IMR-90 (cell line): ENCODE results near the gene WFDC12. TPM values are rescaled to one million over a fixed set of nuclear protein-coding genes. Genes with fewer than 3 reads are reported as not detected.

Experiments
- polyA plus RNA-seq, 3 experiments: library from polyadenylated mRNA; depleted of rRNA; stranded (reverse); fragments of >200 nt; gene quantifications; 2 replicates each; pipeline ENCODE4 v1.2.3, GENCODE V29; 2012; ENCODE audit warnings: low replicate concordance in 1 of 3
- total RNA-seq: library from RNA; depleted of rRNA; stranded (reverse); fragments of >200 nt; gene quantifications from 2 replicates; pipeline ENCODE4 v1.2.3, GENCODE V29; 2012; rRNA removed

The WFDC12 gene
- total and polyA plus RNA-seq, 2 of the 4 experiments (the other 2 are of a cell fraction): not detected

Other genes starting within 250 kb of the WFDC12 start
- gene YWHAB, start 238.8 kb downstream of the WFDC12 start, total RNA-seq: 78.0 and 120 TPM in 2 replicates
- 94.7 and 102 TPM in 2 replicates for gene YWHAB, start 238.8 kb downstream of the WFDC12 start, polyA plus RNA-seq (2012; rRNA removed)
- gene PABPC1L, start 214.4 kb downstream of the WFDC12 start, total RNA-seq: 4.7 and 6.1 TPM in 2 replicates
- 76.6 and 82.4 TPM in 2 replicates for gene PABPC1L, start 214.4 kb downstream of the WFDC12 start, polyA plus RNA-seq (2012; rRNA removed)
- gene TOMM34, start 164.1 kb downstream of the WFDC12 start, total RNA-seq: 82.8 and 97.5 TPM in 2 replicates
- 98.2 and 101 TPM in 2 replicates for gene TOMM34, start 164.1 kb downstream of the WFDC12 start, polyA plus RNA-seq (2012; rRNA removed)
- 22.2 and 30.0 TPM in 2 replicates for gene STK4, start 158.0 kb downstream of the WFDC12 start, total RNA-seq
- 8.3 and 10.2 TPM in 2 replicates for gene STK4, start 158.0 kb downstream of the WFDC12 start, polyA plus RNA-seq (2012; rRNA removed)
- 0.54 and 0.56 TPM in 2 replicates for gene KCNS1, start 23.3 kb downstream of the WFDC12 start, total RNA-seq
- gene KCNS1, start 23.3 kb downstream of the WFDC12 start, polyA plus RNA-seq (2012; rRNA removed): 0.46 and 0.62 TPM in 2 replicates
- not detected in 2 replicates for gene WFDC5, start 9.3 kb downstream of the WFDC12 start, total RNA-seq
- gene WFDC5, start 9.3 kb downstream of the WFDC12 start, polyA plus RNA-seq (2012; rRNA removed): not detected in 2 replicates
- gene PI3, start 50.4 kb upstream of the WFDC12 start, total RNA-seq: not detected in 2 replicates
- not detected in 2 replicates for gene PI3, start 50.4 kb upstream of the WFDC12 start, polyA plus RNA-seq (2012; rRNA removed)
- gene SEMG1, start 82.6 kb upstream of the WFDC12 start, total RNA-seq: not detected in 2 replicates
- not detected in 2 replicates for gene SEMG1, start 82.6 kb upstream of the WFDC12 start, polyA plus RNA-seq (2012; rRNA removed)
- gene SEMG2, start 96.9 kb upstream of the WFDC12 start, total RNA-seq: not detected in 2 replicates
- gene SEMG2, start 96.9 kb upstream of the WFDC12 start, polyA plus RNA-seq (2012; rRNA removed): not detected in 2 replicates
- not detected in 2 replicates for gene SLPI, start 130.1 kb upstream of the WFDC12 start, total RNA-seq
- not detected in 2 replicates for gene SLPI, start 130.1 kb upstream of the WFDC12 start, polyA plus RNA-seq (2012; rRNA removed)
- gene RBPJL, start 182.4 kb upstream of the WFDC12 start, total RNA-seq: not detected in 2 replicates
- not detected in 2 replicates for gene RBPJL, start 182.4 kb upstream of the WFDC12 start, polyA plus RNA-seq (2012; rRNA removed)
- not detected in 2 replicates for gene MATN4, start 183.8 kb upstream of the WFDC12 start, total RNA-seq
- 0.12 and 0.13 TPM in 2 replicates for gene MATN4, start 183.8 kb upstream of the WFDC12 start, polyA plus RNA-seq (2012; rRNA removed)
- 265 and 275 TPM in 2 replicates for gene SDC4, start 224.0 kb upstream of the WFDC12 start, total RNA-seq
- gene SDC4, start 224.0 kb upstream of the WFDC12 start, polyA plus RNA-seq (2012; rRNA removed): 181 and 203 TPM in 2 replicates
- 12.9 and 16.7 TPM in 2 replicates for gene SYS1, start 238.7 kb upstream of the WFDC12 start, total RNA-seq
- gene SYS1, start 238.7 kb upstream of the WFDC12 start, polyA plus RNA-seq (2012; rRNA removed): 24.6 and 29.2 TPM in 2 replicates